ENCODE measurements around the gene TMEM98. TPM values are rescaled to one million over a fixed set of nuclear protein-coding genes. Genes with fewer than 3 reads are reported as not detected.

The TMEM98 gene
- total and polyA plus RNA-seq, 11 donors, result 5.7 to 35.8 (median 13.3) TPM

DNA sequence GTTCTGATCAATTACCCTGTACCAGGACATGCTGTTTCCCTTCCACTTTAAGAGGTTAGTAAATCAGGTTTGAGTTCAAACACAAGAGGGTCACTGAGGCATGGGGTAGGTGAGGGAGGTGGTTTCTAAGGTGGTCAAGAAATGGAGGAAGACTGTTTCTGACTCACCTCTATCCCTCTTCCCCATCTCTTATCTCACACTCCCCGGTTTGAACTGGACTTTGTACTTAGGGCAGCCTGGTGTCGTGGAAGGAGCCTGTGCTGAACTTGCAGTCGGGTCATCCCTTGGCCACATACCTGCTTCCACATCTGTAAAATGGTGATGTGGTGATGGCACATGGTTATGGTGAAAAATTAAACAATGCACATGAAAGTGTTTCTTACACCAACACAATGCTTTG, 17.2 kb upstream of the TMEM98 start:
- WGBS, 4 donors, result 80 to 86% (median 84%) methylated on average over 3 of the region's 3 CpGs
- H3K27ac ChIP-seq, result no peak overlapping the region
- no peaks in the 10 kb centered on the region for H3K27me3 ChIP-seq
- TF ChIP-seq POLR2A (IDR thresholded peaks at IDR 0.05), result no peak
- TF ChIP-seq, protein P1, sequence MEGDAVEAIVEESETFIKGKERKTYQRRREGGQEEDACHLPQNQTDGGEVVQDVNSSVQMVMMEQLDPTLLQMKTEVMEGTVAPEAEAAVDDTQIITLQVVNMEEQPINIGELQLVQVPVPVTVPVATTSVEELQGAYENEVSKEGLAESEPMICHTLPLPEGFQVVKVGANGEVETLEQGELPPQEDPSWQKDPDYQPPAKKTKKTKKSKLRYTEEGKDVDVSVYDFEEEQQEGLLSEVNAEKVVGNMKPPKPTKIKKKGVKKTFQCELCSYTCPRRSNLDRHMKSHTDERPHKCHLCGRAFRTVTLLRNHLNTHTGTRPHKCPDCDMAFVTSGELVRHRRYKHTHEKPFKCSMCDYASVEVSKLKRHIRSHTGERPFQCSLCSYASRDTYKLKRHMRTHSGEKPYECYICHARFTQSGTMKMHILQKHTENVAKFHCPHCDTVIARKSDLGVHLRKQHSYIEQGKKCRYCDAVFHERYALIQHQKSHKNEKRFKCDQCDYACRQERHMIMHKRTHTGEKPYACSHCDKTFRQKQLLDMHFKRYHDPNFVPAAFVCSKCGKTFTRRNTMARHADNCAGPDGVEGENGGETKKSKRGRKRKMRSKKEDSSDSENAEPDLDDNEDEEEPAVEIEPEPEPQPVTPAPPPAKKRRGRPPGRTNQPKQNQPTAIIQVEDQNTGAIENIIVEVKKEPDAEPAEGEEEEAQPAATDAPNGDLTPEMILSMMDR (IDR thresholded peaks at IDR 0.05), result no peak
- intact Hi-C loops (cut with DNase I), result loop anchor here in 5 of 10 donors (1.0 to 5.0 kb wide), 5 partner anchors 123 to 128 kb away; no protein-coding TSS in a partner anchor
- H3K4me1 ChIP-seq, result peaks cover 0 to 8% (median 0%) of the 10 kb centered on the region in 12 donors
- no peak for DNase-seq
- H3K36me3 ChIP-seq, result no peaks in the 10 kb centered on the region
- no peaks in the 10 kb centered on the region for H3K9me3 ChIP-seq
- H3K4me3 ChIP-seq, result no peak overlapping the region
- no peak for ATAC-seq

DNA sequence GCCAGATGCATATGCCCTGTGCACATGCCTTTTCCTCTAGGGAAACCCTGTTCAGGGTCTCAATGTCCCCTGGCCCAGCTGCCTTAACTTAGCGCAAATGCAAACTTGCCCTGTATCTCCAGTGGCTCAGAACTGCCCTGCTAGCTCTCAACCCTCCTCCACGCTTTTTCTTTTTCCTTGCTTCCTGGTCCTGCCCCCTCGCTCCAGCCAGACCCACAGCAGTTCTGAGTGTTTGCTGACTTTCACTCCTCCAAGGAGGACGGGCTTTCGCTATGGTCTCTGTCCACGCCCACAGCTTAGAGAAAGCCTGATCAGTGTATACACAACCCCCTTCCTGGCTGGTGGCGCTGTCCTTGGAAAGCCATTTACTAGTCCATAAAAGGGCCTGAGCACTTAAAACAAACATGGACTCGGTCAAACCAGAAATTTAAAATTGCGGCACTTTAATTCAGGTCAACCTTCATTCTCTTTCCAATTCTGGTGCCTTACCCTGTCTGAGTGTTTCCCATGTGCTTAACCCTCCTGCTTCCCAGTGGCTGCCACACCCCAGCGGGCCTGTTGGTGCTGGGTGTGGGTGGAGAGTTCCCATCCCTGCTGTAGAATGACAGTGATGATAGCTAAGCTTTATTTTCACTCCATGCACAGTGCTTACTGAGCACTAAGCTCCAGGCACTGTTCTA, 15.6 kb upstream of the TMEM98 start:
- DNase-seq (peak; percentile 39 to 69 (median 53)), ATAC-seq (peak; percentile 63 to 89 (median 84))
- no peaks in the 10 kb centered on the region for H3K9me3 ChIP-seq
- no peaks in the 10 kb centered on the region for H3K36me3 ChIP-seq
- TF ChIP-seq POLR2A (IDR thresholded peaks at IDR 0.05), result no peak
- TF ChIP-seq, protein P1 (IDR thresholded peaks at IDR 0.05), result peak in 3 of 12 donors; percentile 4 to 14 (median 6)
- H3K27me3 ChIP-seq, result no peaks in the 10 kb centered on the region
- 39 to 63% (median 49%) methylated on average over 10 of the region's 10 CpGs for WGBS, 4 donors
- H3K4me1 ChIP-seq, result peaks cover 0 to 8% (median 0%) of the 10 kb centered on the region in 12 donors
- H3K4me3 ChIP-seq, result peak overlapping the region in 4 of 12 donors; percentile 15 to 28 (median 18)
- intact Hi-C loops (cut with DNase I), result loop anchor here in 1 of 10 donors (5.0 kb wide), 1 partner anchor 125 kb away; no protein-coding TSS in a partner anchor
- peak overlapping the region in 1 of 12 donors; percentile 60 for H3K27ac ChIP-seq

DNA sequence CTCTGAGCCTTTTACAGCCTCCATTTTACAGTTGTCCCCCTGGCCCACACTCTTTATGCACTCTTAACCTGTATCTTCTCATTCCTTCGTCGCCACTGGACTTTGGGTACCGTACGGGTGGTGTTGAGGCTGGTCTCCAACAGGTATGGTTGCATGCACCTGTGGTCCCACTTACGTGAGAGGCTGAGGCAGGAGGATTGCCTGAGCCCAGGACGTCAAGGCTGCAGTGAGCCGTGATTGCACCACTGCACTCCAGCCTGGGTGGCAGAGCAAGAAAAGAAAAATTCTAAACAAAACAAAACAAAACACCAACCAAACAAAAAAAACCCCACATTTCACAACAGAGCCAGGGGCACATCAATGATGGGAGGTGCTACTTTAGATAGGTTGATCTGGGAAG, 14.4 kb upstream of the TMEM98 start:
- intact Hi-C loops (cut with DNase I), result loop anchor here in 1 of 10 donors (5.0 kb wide), 1 partner anchor 126 kb away; no protein-coding TSS in a partner anchor
- H3K27me3 ChIP-seq, result no peaks in the 10 kb centered on the region

DNA sequence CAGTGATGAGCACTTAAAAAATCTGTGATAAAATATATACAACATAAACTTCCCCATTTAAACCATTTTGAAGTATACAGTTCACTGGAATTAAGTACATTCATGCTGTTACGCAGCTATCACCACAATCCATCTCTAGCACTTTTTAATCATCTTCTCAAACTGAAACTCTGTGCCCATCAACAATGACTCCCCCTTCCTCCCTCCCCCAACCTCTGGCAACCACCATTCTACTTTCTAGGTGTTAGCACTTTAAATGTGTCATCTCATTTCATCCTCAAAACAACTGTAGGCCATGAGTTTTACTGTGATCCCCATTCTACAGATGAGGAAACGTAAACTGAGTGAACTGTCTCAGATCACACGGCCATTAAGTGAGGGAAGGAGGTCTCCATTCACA, 13.8 kb upstream of the TMEM98 start:
- H3K4me3 ChIP-seq, result no peak overlapping the region
- no peaks in the 10 kb centered on the region for H3K9me3 ChIP-seq
- H3K27me3 ChIP-seq, result no peaks in the 10 kb centered on the region
- no peak overlapping the region for H3K27ac ChIP-seq
- ATAC-seq, result no peak
- H3K36me3 ChIP-seq, result no peaks in the 10 kb centered on the region
- no peak for TF ChIP-seq POLR2A (IDR thresholded peaks at IDR 0.05)
- TF ChIP-seq, protein P1 (IDR thresholded peaks at IDR 0.05), result no peak
- intact Hi-C loops (cut with DNase I), result loop anchor here in 1 of 10 donors (5.0 kb wide), 1 partner anchor 127 kb away; no protein-coding TSS in a partner anchor
- no peak for DNase-seq
- WGBS, 4 donors, result 89 to 94% (median 93%) methylated on average over 3 of the region's 3 CpGs
- H3K4me1 ChIP-seq, result peaks cover 0 to 8% (median 0%) of the 10 kb centered on the region in 12 donors

More for the DNA sequence above, 14.4 kb upstream of the TMEM98 start:
- peaks cover 0 to 8% (median 0%) of the 10 kb centered on the region in 12 donors for H3K4me1 ChIP-seq
- no peak overlapping the region for H3K4me3 ChIP-seq
- H3K36me3 ChIP-seq, result no peaks in the 10 kb centered on the region
- ATAC-seq (no peak), DNase-seq (no peak)
- H3K27ac ChIP-seq, result no peak overlapping the region
- 83 to 96% (median 92%) methylated on average over 7 of the region's 7 CpGs for WGBS, 4 donors
- no peaks in the 10 kb centered on the region for H3K9me3 ChIP-seq
- TF ChIP-seq, protein P1 (IDR thresholded peaks at IDR 0.05), result no peak
- no peak for TF ChIP-seq POLR2A (IDR thresholded peaks at IDR 0.05)
